SK-N-SH (cell line): ENCODE results near the gene ROPN1.
"Not testable (repeated sequence)": the region's sequence is repeated elsewhere in the genome, so short reads cannot be mapped to it uniquely, and the experiment has no call there.

Experiments used
- EP300 ChIP-seq, 2 experiments: IDR thresholded peaks; 2 replicates each; pipeline versions ENCODE4 v1.4.0 to v1.6.1; 2012; ENCODE audit warnings: borderline replicate concordance in 1 of 2, low read depth in 1 of 2, low read length in 1 of 2
- FOXJ3 ChIP-seq: sonication (generic); formaldehyde crosslinking; IDR thresholded peaks from 2 replicates; pipeline ENCODE4 v1.5.1; 2020; ENCODE audit warnings: mild to moderate bottlenecking, missing genetic modification reagents
- JUND ChIP-seq: IDR thresholded peaks from 2 replicates; pipeline ENCODE4 v1.4.0; 2012
- NFIC ChIP-seq: IDR thresholded peaks from 2 replicates; pipeline ENCODE4 v1.4.0; 2012; ENCODE audit warnings: borderline replicate concordance
- POLR2AphosphoS5 ChIP-seq: IDR thresholded peaks from 2 replicates; pipeline ENCODE4 v1.6.1; 2012; ENCODE audit warnings: low read depth, low read length
- RAD21 ChIP-seq: IDR thresholded peaks from 2 replicates; pipeline ENCODE4 v1.6.1; 2012; ENCODE audit warnings: mild to moderate bottlenecking, low read length
- RFX5 ChIP-seq: IDR thresholded peaks from 2 replicates; pipeline ENCODE4 v1.6.1; 2012; ENCODE audit warnings: mild to moderate bottlenecking, improper control_type of control experiment, low read length
- SMC3 ChIP-seq: IDR thresholded peaks from 2 replicates; pipeline ENCODE4 v1.6.1; 2012; ENCODE audit warnings: low read depth, low read length, improper control_type of control experiment
- ZBTB33 ChIP-seq: IDR thresholded peaks from 2 replicates; pipeline ENCODE4 v1.4.0; 2012; ENCODE audit warnings: low read depth, borderline replicate concordance
- TF ChIP-seq, protein P1 (sequence below): fragments of 200-600 bp; sonication (generic); IDR thresholded peaks from 2 replicates; pipeline ENCODE4 v1.6.1; 2017; ENCODE audit warnings: antibody characterized with exemption, mild to moderate bottlenecking, moderate library complexity

GRCh38 chr3:123981317-123981716, 10.6 kb downstream of the ROPN1 start:
- TF ChIP-seq RAD21; POLR2AphosphoS5; RFX5; ZBTB33; EP300 (IDR thresholded peaks at IDR 0.05; ENCODE audit: borderline replicate concordance in 1 of 2, low read depth in 1 of 2, low read length in 1 of 2); FOXJ3 (CRISPR knock-in tag); NFIC; SMC3; JUND: not testable (repeated sequence)
- TF ChIP-seq, protein P1, sequence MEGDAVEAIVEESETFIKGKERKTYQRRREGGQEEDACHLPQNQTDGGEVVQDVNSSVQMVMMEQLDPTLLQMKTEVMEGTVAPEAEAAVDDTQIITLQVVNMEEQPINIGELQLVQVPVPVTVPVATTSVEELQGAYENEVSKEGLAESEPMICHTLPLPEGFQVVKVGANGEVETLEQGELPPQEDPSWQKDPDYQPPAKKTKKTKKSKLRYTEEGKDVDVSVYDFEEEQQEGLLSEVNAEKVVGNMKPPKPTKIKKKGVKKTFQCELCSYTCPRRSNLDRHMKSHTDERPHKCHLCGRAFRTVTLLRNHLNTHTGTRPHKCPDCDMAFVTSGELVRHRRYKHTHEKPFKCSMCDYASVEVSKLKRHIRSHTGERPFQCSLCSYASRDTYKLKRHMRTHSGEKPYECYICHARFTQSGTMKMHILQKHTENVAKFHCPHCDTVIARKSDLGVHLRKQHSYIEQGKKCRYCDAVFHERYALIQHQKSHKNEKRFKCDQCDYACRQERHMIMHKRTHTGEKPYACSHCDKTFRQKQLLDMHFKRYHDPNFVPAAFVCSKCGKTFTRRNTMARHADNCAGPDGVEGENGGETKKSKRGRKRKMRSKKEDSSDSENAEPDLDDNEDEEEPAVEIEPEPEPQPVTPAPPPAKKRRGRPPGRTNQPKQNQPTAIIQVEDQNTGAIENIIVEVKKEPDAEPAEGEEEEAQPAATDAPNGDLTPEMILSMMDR: not testable (repeated sequence)
